H9 (cell line): ENCODE measurements around the gene ASTN2. TPM values are rescaled to one million over a fixed set of nuclear protein-coding genes. Genes with fewer than 3 reads are reported as not detected.

Experiments used
- DNase-seq: peaks from one replicate; pipeline ENCODE4 v3.0.0-alpha.2; 2017
- H2AFZ ChIP-seq: one replicate; pipeline ENCODE4 v1.6.1; 2013; ENCODE audit warnings: mild to moderate bottlenecking, low read length, control low read depth, moderate library complexity
- H2AK5ac ChIP-seq: 2 replicates; pipeline ENCODE4 v1.6.1; 2013; ENCODE audit warnings: low read length, control low read depth, mixed read lengths; ENCODE audit not compliant: insufficient read length
- H2BK120ac ChIP-seq: one replicate; pipeline ENCODE4 v1.6.1; 2013; ENCODE audit warnings: low read depth, mild to moderate bottlenecking, low read length, control low read depth, inconsistent platforms; ENCODE audit not compliant: poor library complexity, severe bottlenecking
- H2BK12ac ChIP-seq: 2 replicates; pipeline ENCODE4 v1.6.1; 2013; ENCODE audit warnings: low read length, control low read depth, mixed read lengths, low read depth; ENCODE audit not compliant: insufficient read length
- H2BK15ac ChIP-seq: 2 replicates; pipeline ENCODE4 v1.6.1; 2013; ENCODE audit warnings: low read depth, low read length, control low read depth
- H2BK20ac ChIP-seq: one replicate; pipeline ENCODE4 v1.6.1; 2013; ENCODE audit warnings: low read depth, mild to moderate bottlenecking, low read length, control low read depth, inconsistent platforms; ENCODE audit not compliant: poor library complexity, severe bottlenecking
- H2BK5ac ChIP-seq: 2 replicates; pipeline ENCODE4 v1.6.1; 2013; ENCODE audit warnings: low read length, control low read depth, mixed read lengths; ENCODE audit not compliant: insufficient read length
- H3K14ac ChIP-seq: 2 replicates; pipeline ENCODE4 v1.6.1; 2013; ENCODE audit warnings: low read length, control low read depth; ENCODE audit not compliant: insufficient read depth
- H3K18ac ChIP-seq: 2 replicates; pipeline ENCODE4 v1.6.1; 2013; ENCODE audit warnings: low read depth, mild to moderate bottlenecking, mixed read lengths, low read length, control low read depth; ENCODE audit not compliant: insufficient read length
- H3K23ac ChIP-seq: 2 replicates; pipeline ENCODE4 v1.6.1; 2013; ENCODE audit warnings: low read length, control low read depth, mixed read lengths, low read depth; ENCODE audit not compliant: insufficient read length
- H3K23me2 ChIP-seq: 2 replicates; pipeline ENCODE4 v1.6.1; 2013; ENCODE audit warnings: low read depth, mild to moderate bottlenecking, mixed read lengths, low read length, control low read depth; ENCODE audit not compliant: insufficient read length, poor library complexity, severe bottlenecking
- H3K27ac ChIP-seq: 2 replicates; pipeline ENCODE4 v1.5.1; 2013; ENCODE audit warnings: low read length, control low read depth, mixed read lengths, low read depth; ENCODE audit not compliant: insufficient read length
- H3K27me3 ChIP-seq: 2 replicates; pipeline ENCODE4 v1.6.1; 2013; ENCODE audit warnings: low read length, control low read depth, inconsistent platforms; ENCODE audit not compliant: insufficient read depth
- H3K4ac ChIP-seq: 2 replicates; pipeline ENCODE4 v1.6.1; 2013; ENCODE audit warnings: low read depth, mild to moderate bottlenecking, control low read depth, inconsistent platforms, low read length, moderate library complexity
- H3K4me1 ChIP-seq: 2 replicates; pipeline ENCODE4 v1.6.1; 2013; ENCODE audit warnings: low read length, control low read depth, inconsistent platforms; ENCODE audit not compliant: insufficient read depth
- H3K4me2 ChIP-seq: 2 replicates; pipeline ENCODE4 v1.6.1; 2013; ENCODE audit warnings: low read length, control low read depth, mixed read lengths; ENCODE audit not compliant: insufficient read length, insufficient read depth
- H3K56ac ChIP-seq: 2 replicates; pipeline ENCODE4 v1.6.1; 2013; ENCODE audit warnings: low read depth, mild to moderate bottlenecking, mixed read lengths, low read length, control low read depth; ENCODE audit not compliant: insufficient read length
- H3K79me1 ChIP-seq: 2 replicates; pipeline ENCODE4 v1.6.1; 2013; ENCODE audit warnings: low read depth, mild to moderate bottlenecking, moderate library complexity, low read length, control low read depth, inconsistent platforms; ENCODE audit not compliant: insufficient read depth, poor library complexity, severe bottlenecking
- H3K79me2 ChIP-seq: 2 replicates; pipeline ENCODE4 v1.6.1; 2013; ENCODE audit warnings: low read length, control low read depth, inconsistent platforms; ENCODE audit not compliant: insufficient read depth
- H3K9ac ChIP-seq: 2 replicates; pipeline ENCODE4 v1.6.1; 2013; ENCODE audit warnings: low read length, control low read depth, mixed read lengths; ENCODE audit not compliant: insufficient read length; ENCODE audit errors: extremely low read depth
- H3K9me3 ChIP-seq: one replicate; pipeline ENCODE4 v1.6.1; 2013; ENCODE audit warnings: low read depth, low read length, inconsistent platforms; ENCODE audit not compliant: control insufficient read depth
- H3T11ph ChIP-seq: one replicate; pipeline ENCODE4 v1.6.1; 2013; ENCODE audit warnings: mild to moderate bottlenecking, low read length, control low read depth, inconsistent platforms
- H4K20me1 ChIP-seq: one replicate; pipeline ENCODE4 v1.6.1; 2013; ENCODE audit not compliant: control insufficient read depth, insufficient read length, insufficient read depth
- H4K5ac ChIP-seq: 2 replicates; pipeline ENCODE4 v1.6.1; 2013; ENCODE audit warnings: low read depth, mild to moderate bottlenecking, mixed read lengths, low read length, control low read depth; ENCODE audit not compliant: insufficient read length
- H4K8ac ChIP-seq: replicated peaks from 2 replicates; pipeline ENCODE4 v1.6.1; 2013; ENCODE audit warnings: low read length, control low read depth, mixed read lengths, low read depth; ENCODE audit not compliant: insufficient read length
- H4K91ac ChIP-seq: 2 replicates; pipeline ENCODE4 v1.6.1; 2013; ENCODE audit warnings: low read depth, mild to moderate bottlenecking, moderate library complexity, mixed read lengths, low read length, control low read depth; ENCODE audit not compliant: insufficient read length
- H3K27ac Mint-ChIP-seq, 3 experiments: 2 replicates in 2 of 3; 3 replicates in 1 of 3; pipeline ENCODE4 v1.8.0; 2020 to 2021; ENCODE audit warnings: mixed read lengths in 3 of 3, mild to moderate bottlenecking in 1 of 3, moderate library complexity in 1 of 3
- H3K27me3 Mint-ChIP-seq: 2 replicates; pipeline ENCODE4 v1.8.0; 2021; ENCODE audit warnings: low read depth, mild to moderate bottlenecking, moderate library complexity, mixed read lengths
- H3K36me3 Mint-ChIP-seq, 3 experiments: 2 replicates in 2 of 3; 3 replicates in 1 of 3; pipeline ENCODE4 v1.8.0; 2020 to 2021; ENCODE audit warnings: low read depth in 3 of 3, mixed read lengths in 3 of 3; ENCODE audit not compliant: insufficient read depth in 1 of 3
- H3K4me1 Mint-ChIP-seq, 2 experiments: 2 replicates each; pipeline ENCODE4 v1.8.0; 2020; ENCODE audit warnings: mixed read lengths in 2 of 2
- H3K4me3 Mint-ChIP-seq, 2 experiments: 2 replicates in 1 of 2; 3 replicates in 1 of 2; pipeline ENCODE4 v1.8.0; 2020 to 2021; ENCODE audit warnings: mild to moderate bottlenecking in 2 of 2, mixed read lengths in 2 of 2, moderate library complexity in 1 of 2
- H3K9me3 Mint-ChIP-seq, 2 experiments: 2 replicates in 1 of 2; 3 replicates in 1 of 2; pipeline ENCODE4 v1.8.0; 2020; ENCODE audit warnings: mild to moderate bottlenecking in 2 of 2, mixed read lengths in 2 of 2, moderate library complexity in 1 of 2
- CTCF ChIP-seq: fragments of 200-600 bp; sonication (generic); conservative IDR thresholded peaks from 3 replicates; pipeline ENCODE4 v1.8.0; 2021; ENCODE audit warnings: antibody characterized with exemption, mild to moderate bottlenecking
- total RNA-seq: library from RNA; stranded (reverse); gene quantifications from 2 replicates; pipeline ENCODE4 v1.2.1, GENCODE V29; 2021

The ASTN2 gene
- total RNA-seq, 1 experiment from 2014 or later: 9.7 TPM

DNA sequence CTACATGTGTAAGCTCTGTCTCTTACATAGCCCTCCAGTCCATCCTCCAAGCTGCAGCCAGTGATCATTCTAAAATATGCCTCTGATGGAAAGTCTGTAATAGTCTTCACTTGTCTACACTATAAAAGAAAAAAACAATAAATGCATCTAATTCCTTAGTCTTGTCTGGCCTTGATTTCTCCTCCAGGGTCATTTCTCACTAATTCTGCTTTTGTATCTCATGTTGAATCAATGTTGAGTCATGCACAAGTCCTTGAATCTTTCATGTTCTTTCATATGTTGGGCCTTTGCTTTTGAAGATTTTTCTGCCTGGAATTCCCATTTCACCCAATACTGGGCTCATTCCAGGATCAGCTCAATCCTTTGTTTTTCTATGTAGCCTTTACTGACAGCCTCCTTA lies 848.9 kb downstream of the ASTN2 start:
- no peak for DNase-seq
- H3K9ac ChIP-seq: no peak overlapping the region
- H4K8ac ChIP-seq: no peak overlapping the region
- no peaks in the 10 kb centered on the region for H3K9me3 ChIP-seq
- no peaks in the 10 kb centered on the region for H3K27me3 Mint-ChIP-seq
- H3K14ac ChIP-seq: no peak overlapping the region
- no peak overlapping the region for H3K4me2 ChIP-seq
- H2AFZ ChIP-seq: no peak overlapping the region
- no peak overlapping the region for H3T11ph ChIP-seq
- no peak overlapping the region for H4K91ac ChIP-seq
- H2AK5ac ChIP-seq: no peak overlapping the region
- no peak overlapping the region for H2BK12ac ChIP-seq
- H3K23ac ChIP-seq: no peak overlapping the region
- no peak overlapping the region for H2BK120ac ChIP-seq
- H4K20me1 ChIP-seq: no peaks in the 10 kb centered on the region
- no peak overlapping the region for H4K5ac ChIP-seq
- no peak overlapping the region for H2BK5ac ChIP-seq
- H3K27me3 ChIP-seq: no peaks in the 10 kb centered on the region
- no peaks in the 10 kb centered on the region for H3K79me1 ChIP-seq
- H3K4me1 ChIP-seq: peaks cover 4% of the 10 kb centered on the region; the same call in 1 of the 2 replicates
- H3K9me3 Mint-ChIP-seq: no peaks in the 10 kb centered on the region
- no peak overlapping the region for H3K27ac Mint-ChIP-seq
- H3K56ac ChIP-seq: no peak overlapping the region
- no peak overlapping the region for H3K4me3 Mint-ChIP-seq
- TF ChIP-seq CTCF: no peak
- no peak overlapping the region for H3K4ac ChIP-seq
- no peak overlapping the region for H2BK15ac ChIP-seq
- no peaks in the 10 kb centered on the region for H3K23me2 ChIP-seq
- H3K36me3 Mint-ChIP-seq: peaks cover 0 to 3% (median 0%) of the 10 kb centered on the region in 3 experiments; a peak in 1 of 7 replicates
- H2BK20ac ChIP-seq: no peak overlapping the region
- no peaks in the 10 kb centered on the region for H3K79me2 ChIP-seq
- H3K18ac ChIP-seq: no peak overlapping the region
- H3K27ac ChIP-seq: no peak overlapping the region
- peaks cover 16 to 21% of the 10 kb centered on the region in 2 experiments for H3K4me1 Mint-ChIP-seq
